ENCODE results near the gene MGAT5.

Gene MGAT5

GRCh38 chr2:134413912-134414311 is 160.0 kb downstream of the MGAT5 start:
- DNase-seq (ENCODE audit: low read depth in 2 of 3, low spot score in 2 of 3) = no peak

- DNase-seq (ENCODE audit: low read depth in 2 of 3, low spot score in 2 of 3) = no peak
Measured at GRCh38 chr2:134416018-134416417, 162.1 kb downstream of the MGAT5 start.

GRCh38 chr2:134416637-134417036 is 162.8 kb downstream of the MGAT5 start:
- no peak for DNase-seq (ENCODE audit: low read depth in 2 of 3, low spot score in 2 of 3)

GRCh38 chr2:134417968-134418582 is 164.2 kb downstream of the MGAT5 start:
- no peak for DNase-seq (ENCODE audit: low read depth in 2 of 3, low spot score in 2 of 3)

- DNase-seq (ENCODE audit: low read depth in 2 of 3, low spot score in 2 of 3) = no peak
Measured at GRCh38 chr2:134420259-134420658, 166.4 kb downstream of the MGAT5 start.

- DNase-seq (ENCODE audit: low read depth in 2 of 3, low spot score in 2 of 3) = no peak
Measured at GRCh38 chr2:134420920-134421319, 167.0 kb downstream of the MGAT5 start.

- no peak for DNase-seq (ENCODE audit: low read depth in 2 of 3, low spot score in 2 of 3)
Measured at GRCh38 chr2:134421556-134422328, 167.9 kb downstream of the MGAT5 start.

- no peak for DNase-seq (ENCODE audit: low read depth in 2 of 3, low spot score in 2 of 3)
Measured at GRCh38 chr2:134425724-134426496, 172.0 kb downstream of the MGAT5 start.

GRCh38 chr2:134426721-134427120 is 172.8 kb downstream of the MGAT5 start:
- no peak for DNase-seq (ENCODE audit: low read depth in 2 of 3, low spot score in 2 of 3)

GRCh38 chr2:134429886-134430285 is 176.0 kb downstream of the MGAT5 start:
- no peak for DNase-seq (ENCODE audit: low read depth in 2 of 3, low spot score in 2 of 3)

- DNase-seq (ENCODE audit: low read depth in 2 of 3, low spot score in 2 of 3) = no peak
Measured at GRCh38 chr2:134431838-134432434, 178.1 kb downstream of the MGAT5 start.

GRCh38 chr2:134432435-134432883 is 178.6 kb downstream of the MGAT5 start:
- DNase-seq (ENCODE audit: low read depth in 2 of 3, low spot score in 2 of 3) = no peak

GRCh38 chr2:134433469-134433868 is 179.6 kb downstream of the MGAT5 start:
- no peak for DNase-seq (ENCODE audit: low read depth in 2 of 3, low spot score in 2 of 3)

GRCh38 chr2:134433979-134434378 is 180.1 kb downstream of the MGAT5 start:
- DNase-seq (ENCODE audit: low read depth in 2 of 3, low spot score in 2 of 3) = no peak

GRCh38 chr2:134435505-134435904 is 181.6 kb downstream of the MGAT5 start:
- no peak for DNase-seq (ENCODE audit: low read depth in 2 of 3, low spot score in 2 of 3)

GRCh38 chr2:134435936-134436335 is 182.1 kb downstream of the MGAT5 start:
- no peak for DNase-seq (ENCODE audit: low read depth in 2 of 3, low spot score in 2 of 3)

- no peak for DNase-seq (ENCODE audit: low read depth in 2 of 3, low spot score in 2 of 3)
Measured at GRCh38 chr2:134436706-134437105, 182.8 kb downstream of the MGAT5 start.

GRCh38 chr2:134438371-134438770 is 184.5 kb downstream of the MGAT5 start:
- DNase-seq (ENCODE audit: low read depth in 2 of 3, low spot score in 2 of 3) = no peak

- no peak for DNase-seq (ENCODE audit: low read depth in 2 of 3, low spot score in 2 of 3)
Measured at GRCh38 chr2:134440336-134440909, 186.6 kb downstream of the MGAT5 start.

GRCh38 chr2:134441153-134441863 is 187.4 kb downstream of the MGAT5 start:
- DNase-seq (ENCODE audit: low read depth in 2 of 3, low spot score in 2 of 3) = no peak

Data from activated CD8-positive, alpha-beta memory T cell treated with anti-CD3 and anti-CD28 coated beads for 48 hours (primary cell).